Amygdala (tissue), 56 donors: ENCODE data around the gene PRR36.

Experiments used
- DNase-seq, 56 donors: peaks; one replicate each; lab custom pipeline; 2025; lab: John Stamatoyannopoulos, UW

Gene PRR36

DNA sequence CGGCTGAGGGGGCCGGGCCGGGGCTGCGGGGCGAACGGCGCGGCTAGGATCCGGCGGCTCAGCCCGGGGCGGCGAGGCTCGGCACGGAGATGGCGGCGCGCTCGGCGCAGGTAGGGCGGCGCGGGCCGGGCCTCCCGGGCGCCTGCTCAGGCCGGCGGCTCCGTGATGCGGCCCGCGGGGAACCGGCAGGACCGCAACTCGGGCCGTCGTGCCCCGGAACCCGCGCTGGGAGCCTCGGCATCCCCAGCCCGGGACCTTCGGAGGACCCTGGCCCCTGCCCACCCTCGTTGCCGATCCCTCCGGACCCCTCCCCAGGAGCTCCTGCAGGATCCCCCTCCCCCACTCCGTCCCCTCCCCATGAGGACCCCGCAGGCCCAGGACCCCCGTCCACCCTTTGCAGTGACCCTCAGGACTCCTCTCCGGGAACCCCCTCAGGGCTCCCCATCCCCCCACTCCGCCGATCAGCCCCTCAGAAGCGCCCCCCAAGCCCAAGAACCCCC, 43.9 kb downstream of the PRR36 start:
- peak in 1 of 56 donors; percentile 59 for DNase-seq

DNA sequence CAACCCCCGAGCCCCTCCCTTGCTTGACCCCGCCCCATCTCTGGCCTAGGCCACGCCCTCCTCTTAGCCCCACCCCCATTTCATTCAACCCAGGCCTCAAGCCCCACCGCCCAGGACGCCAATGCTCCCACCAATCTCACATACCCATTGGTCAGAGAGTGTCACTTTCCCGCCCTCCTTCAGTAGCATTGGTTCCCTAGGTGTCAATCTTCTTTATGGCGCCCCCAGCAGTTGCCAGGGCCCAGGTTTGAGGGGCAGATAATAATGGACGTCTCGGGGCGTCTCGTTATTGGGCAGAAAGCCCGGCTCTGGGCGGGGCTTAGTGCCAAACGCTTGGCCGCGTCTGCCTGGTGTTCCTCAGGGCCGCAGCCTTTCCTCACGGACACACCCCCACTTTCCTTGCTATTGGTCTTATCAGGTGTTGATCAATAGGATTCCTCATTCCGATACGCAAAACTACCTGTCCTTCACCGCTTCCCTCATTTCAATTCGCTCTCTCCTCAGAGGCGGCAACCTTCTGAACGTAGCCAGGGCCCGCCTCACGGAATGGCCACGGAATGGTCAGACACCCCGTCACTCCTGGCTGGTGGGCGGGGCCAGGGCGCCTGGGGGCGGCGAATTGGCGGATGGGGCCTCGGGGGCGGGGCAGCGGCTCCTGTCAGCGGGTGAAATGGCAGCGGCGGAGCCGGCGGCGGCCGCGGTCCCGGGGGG, 44.5 kb downstream of the PRR36 start, which contains the start of gene EVI5L:
Gene EVI5L, plus strand, starts transcription at position 658 of the 711 bp plus-strand sequence. CDS start 16,325 bp downstream, outside the sequence.
- DNase-seq = peak; percentile 96 to 100 (median 100)

DNA sequence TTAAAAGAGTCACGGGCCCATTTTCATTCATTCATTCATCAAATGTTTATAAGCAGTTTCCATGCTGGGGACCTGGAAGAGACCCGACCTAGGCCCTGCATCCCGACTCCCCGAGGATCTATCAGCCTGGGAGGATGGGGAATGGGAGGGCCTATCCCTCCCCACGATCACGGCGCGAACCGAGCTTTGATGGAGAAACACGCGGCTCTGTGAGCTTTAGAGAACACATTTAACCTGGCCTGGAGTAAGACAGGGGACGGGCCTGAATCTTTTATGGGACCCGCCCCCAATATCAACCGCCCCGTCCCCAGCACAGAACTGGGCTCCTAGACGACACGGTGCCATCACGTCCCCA, 45.0 kb downstream of the PRR36 start:
- no peak for DNase-seq

DNA sequence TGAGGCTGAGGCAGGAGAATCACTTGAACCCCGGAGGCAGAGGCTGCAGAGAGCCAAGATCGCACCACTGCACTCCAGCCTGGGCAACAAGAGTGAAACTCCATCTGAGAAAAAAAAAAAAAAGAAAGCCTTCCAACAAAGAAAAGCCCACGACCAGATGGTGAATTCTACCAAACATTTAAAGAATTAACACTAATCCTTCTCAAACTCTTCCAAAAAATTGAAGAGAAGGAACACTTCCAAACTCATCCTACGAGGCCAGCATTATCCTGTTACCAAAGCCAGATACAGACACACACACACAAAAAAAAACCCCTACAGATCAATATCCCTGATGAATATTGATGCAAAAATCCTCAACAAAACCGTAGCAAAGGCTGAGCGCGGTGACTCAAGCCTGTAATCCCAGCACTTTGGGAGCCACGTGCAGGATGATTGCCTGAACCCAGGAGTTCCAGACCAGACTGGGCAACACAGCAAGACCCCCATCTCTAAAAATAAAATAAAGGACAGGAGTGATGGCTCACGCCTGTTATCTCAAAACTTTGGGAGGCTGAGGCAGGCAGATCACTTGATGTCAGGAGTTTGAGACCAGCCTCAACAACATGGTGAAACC, 50.4 kb downstream of the PRR36 start:
- no peak for DNase-seq

DNA sequence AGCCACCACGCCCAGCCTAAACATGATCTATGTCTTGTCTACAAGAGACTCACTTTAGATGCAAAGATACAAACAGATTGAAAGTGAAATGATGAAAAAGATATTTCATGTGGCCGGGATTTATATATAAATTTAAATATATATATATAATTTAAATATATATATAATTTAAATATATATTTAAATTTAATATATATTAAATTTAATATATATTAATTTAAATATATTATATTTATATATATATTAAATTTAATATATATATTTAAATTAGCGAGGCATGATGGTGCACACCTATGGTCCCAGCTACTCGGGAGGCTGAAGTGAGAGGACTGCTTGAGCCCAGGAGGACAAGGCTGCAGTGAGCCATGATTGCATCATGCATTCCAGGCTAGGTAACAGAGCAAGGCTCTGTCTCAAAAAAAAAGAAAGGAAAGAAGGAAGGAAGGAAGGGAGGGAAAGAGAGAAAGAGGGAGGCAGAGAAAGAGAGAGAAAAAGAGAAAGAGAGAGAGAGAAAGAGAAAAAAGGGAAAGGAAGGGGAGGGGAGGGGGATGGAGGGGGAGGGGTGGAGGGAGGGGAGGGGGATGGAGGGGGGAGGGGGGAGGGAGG, 51.2 kb downstream of the PRR36 start:
- no peak for DNase-seq

DNA sequence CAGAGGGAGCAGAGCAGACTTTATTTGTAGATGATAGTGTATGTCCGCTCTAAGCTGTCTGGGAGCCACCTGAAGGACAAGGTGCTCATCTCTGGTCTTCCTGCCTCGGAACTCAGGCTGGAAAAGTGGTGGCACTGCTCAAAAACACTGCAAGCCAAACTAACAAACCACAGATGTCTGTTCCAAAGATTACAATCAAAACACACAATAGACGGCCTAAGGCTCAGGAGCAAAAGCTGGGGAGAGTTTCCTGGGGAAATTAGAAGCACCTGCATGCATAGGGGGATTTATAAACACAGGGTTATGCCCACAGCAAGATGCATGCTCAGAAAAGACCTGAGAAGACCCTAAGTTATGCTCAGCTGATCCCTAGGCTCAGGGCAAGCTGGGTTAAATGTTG, 53.6 kb downstream of the PRR36 start:
- DNase-seq = no peak

DNA sequence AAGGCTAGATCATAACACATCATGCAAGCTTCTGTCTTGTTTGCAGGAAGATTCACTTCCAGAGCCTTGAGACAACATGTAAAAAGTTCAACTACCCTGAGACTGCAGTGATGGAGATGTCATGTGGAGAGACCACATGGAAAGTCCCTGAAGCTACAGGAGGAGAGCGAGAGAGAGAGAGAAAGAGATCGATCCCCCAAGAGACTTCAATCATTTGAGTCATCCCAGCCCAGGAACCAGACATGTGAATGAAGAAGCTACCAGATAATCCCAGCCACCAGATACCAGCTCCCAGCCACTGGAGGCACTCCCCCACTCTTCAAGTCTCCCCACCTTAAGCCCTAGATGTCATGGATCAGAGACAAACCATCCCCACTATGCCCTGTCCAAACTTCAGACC, 54.9 kb downstream of the PRR36 start:
- DNase-seq = no peak

DNA sequence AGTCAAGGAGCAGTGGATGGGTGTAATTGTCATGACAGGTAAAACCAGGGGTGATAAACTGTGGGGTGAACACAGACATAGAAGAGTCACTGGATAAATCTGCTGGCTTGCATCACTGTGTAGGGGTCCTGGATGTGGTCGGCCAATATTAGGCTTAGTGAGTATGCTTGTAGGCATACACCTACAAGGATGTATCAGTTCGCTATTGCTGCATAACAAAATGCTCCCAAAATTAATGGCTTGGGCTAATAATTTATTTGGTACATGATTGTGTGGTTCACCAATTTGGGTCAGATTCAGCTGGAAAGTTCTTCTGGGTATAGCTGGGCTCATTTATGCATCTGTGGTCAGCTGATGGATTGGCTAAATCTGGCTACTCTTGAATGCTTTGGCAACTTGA, 55.4 kb downstream of the PRR36 start:
- no peak for DNase-seq
